GM15510 (cell line): ENCODE measurements around the gene PTX4.

Experiments
- POLR2A ChIP-seq: IDR thresholded peaks from 3 replicates; pipeline ENCODE4 v1.6.1; 2011; ENCODE audit warnings: borderline replicate concordance; ENCODE audit not compliant: insufficient read length; ENCODE audit errors: extremely low read depth

The PTX4 gene

DNA sequence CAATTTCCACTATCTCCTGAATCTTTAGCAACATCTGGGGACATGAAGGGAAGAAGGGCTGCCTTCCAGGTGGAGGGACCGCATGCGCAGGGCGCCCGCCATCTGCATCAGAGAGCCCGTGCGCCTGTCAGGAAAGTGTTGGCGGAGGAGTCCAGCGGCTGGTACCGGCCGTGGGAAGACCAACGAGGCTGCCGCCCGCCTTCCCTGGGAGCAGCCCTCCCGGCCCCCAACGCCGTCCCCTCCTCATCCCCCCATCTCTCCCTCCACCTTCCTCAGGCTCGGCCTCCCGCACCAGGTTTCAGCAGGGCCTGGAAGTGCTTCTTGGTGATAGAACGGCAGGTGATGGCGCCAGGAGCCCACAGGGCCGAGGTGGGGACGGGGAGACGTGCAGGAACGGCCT is 22.7 kb downstream of the PTX4 start:
- TF ChIP-seq POLR2A, result no peak

- no peak for TF ChIP-seq POLR2A
Measured at GRCh38 chr16:1465567-1465915, 23.2 kb downstream of the PTX4 start.

- TF ChIP-seq POLR2A, result no peak
Measured at GRCh38 chr16:1464894-1465566, 23.7 kb downstream of the PTX4 start.

- TF ChIP-seq POLR2A, result no peak
Measured at GRCh38 chr16:1464196-1464893, 24.4 kb downstream of the PTX4 start.

DNA sequence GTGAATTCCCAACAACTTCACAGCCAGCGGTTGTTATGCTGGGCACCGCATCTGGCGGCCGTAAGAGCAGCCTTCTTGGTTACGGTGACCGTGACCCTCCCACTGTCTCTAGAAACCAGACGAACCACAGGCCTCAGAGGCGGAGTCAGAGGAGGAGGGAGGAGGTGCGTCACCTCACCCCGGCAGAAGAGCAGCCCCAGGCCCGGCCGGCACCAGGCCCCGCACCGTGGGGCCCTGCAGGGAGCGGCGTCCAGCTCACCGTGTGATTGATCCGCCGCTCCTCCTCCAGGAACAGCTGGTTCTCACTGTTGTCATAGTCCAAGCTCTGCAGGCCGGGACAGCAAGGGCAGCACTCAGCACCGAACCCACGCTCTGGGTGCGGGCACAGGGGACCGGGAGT is 27.6 kb downstream of the PTX4 start:
- TF ChIP-seq POLR2A, result no peak

- TF ChIP-seq POLR2A, result no peak
Measured at GRCh38 chr16:1460602-1461138, 28.1 kb downstream of the PTX4 start.

- TF ChIP-seq POLR2A, result no peak
Measured at GRCh38 chr16:1459967-1460366, 28.8 kb downstream of the PTX4 start.

DNA sequence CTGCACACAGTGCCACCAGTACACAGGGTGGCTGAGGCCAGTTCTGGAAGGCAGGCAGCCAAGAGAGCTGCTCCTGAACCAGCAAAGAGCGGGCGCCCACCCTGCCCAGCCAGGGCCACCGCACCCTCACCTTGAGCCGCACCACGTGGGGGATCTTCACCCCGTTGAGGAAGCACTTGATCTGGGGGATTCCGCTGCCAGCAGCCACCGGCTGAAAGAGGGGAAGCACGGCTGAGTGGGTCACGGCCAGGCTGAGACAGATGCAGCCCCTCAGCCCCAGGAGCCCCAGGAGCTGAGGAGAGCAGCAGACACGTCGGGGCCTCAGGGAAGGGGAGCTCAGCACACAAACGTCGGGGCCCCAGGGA is 29.8 kb downstream of the PTX4 start:
- no peak for TF ChIP-seq POLR2A

DNA sequence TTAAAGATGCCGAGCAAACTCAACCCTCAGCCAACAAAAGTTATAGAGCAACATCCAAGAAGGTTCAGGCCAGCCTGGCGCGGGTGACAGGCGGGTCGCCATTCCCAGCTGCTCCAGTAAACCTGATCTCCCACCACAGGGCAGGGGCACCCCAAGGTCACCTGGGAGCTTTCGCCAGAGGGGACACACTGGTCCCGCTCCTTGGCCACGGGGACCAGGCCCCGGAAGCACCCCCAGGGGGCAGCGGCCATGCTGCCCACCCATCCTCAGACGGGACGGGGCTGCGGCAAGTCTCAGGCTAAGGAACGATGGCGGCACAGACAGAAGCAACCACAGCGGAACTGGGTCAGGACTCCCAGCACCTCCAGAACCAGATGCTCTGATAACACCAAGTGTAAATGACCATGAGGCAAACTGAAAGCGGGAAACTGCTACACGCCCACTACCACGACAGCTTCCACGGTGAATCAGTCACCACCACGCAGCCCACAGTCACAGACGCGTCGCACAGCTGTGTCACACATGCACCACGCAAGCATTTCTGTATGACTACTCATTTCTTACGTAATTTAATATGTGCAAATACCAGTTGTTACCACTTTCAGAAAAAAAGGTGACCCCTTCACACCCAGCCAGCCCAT is 30.3 kb downstream of the PTX4 start:
- TF ChIP-seq POLR2A, result no peak

GRCh38 chr16:1457489-1458245 is 31.1 kb downstream of the PTX4 start:
- TF ChIP-seq POLR2A, result no peak

GRCh38 chr16:1456951-1457350 is 31.8 kb downstream of the PTX4 start:
- TF ChIP-seq POLR2A, result no peak

DNA sequence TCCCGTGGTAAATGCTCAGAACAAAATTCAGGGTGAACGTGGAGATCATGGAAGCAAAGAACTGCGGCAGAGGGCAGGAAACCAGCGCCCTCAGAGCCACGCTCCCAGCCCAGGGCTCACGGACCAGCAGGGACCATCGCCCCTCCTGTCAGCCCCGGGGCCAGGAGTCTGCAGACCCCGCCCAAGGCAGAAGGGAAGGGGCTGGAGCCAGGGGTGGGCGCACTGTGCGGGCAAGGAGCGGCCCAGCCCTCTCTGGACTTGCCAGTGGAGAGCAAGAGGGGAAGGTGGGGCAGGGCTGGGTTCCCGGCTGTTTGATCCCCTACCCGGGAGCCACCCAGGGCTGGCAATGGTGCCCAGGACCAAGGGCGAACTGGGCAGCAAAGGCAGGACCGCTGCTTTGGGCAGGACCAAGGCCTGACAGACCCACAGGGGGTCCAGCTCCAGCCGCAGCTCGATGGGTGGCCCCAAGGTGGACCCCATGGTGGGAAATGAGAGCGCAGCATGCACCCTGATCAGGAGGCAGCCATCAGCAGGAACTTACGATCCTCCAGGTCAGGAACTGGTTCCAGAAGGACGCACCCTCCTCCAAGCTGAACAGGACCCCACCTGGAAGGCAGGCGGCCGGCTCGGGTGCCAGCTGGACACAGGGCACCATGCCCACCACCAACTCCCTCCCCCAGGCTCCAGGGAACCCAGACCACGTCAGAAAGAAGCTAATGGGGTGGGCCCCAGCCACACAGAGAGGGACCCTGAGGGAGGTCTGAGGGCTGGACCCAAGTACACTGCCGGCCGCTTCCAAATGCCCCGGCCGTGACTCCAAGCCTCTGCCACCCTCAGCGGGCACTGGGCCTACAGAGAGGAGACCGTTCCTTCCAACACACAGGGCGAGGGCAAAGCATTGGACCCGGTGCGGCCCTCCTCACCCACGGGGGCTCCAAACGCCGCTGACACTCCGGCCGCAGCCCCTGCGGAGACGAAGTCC is 33.3 kb downstream of the PTX4 start:
- no peak for TF ChIP-seq POLR2A

DNA sequence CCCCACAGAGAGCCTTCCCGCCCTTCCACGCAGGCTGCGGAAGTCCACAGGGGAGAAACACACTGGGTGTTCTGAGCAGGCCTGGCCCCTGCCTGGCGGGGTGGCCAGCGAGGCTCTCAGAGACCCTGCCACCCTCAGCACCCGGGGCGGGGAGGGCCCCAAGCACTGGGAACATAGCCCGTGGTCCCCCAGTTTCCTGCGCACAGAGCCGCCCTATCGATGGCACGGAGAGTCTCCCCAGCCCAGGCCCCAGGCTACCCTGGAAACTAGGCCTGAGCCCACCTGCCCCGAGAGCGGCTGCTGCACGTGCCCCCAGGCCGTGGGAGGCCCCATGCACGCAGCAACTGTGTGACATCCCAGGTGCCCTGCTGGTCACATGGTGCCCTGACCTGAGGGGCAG is 34.2 kb downstream of the PTX4 start:
- no peak for TF ChIP-seq POLR2A

- TF ChIP-seq POLR2A, result no peak
Measured at GRCh38 chr16:1453316-1453715, 35.4 kb downstream of the PTX4 start.

- TF ChIP-seq POLR2A, result no peak
Measured at GRCh38 chr16:1452530-1452929, 36.2 kb downstream of the PTX4 start.
